Middle frontal gyrus (tissue), 1 donor: ENCODE results near the gene TRIP12.
"Not testable (repeated sequence)": the region's sequence is repeated elsewhere in the genome, so short reads cannot be mapped to it uniquely, and the experiment has no call there.

ENCODE experiments used
- DNase-seq: peaks from one replicate; pipeline ENCODE4 v3.0.0-alpha.2; 2015; ENCODE audit warnings: low spot score; ENCODE audit errors: extremely low spot score

TRIP12 gene

DNA sequence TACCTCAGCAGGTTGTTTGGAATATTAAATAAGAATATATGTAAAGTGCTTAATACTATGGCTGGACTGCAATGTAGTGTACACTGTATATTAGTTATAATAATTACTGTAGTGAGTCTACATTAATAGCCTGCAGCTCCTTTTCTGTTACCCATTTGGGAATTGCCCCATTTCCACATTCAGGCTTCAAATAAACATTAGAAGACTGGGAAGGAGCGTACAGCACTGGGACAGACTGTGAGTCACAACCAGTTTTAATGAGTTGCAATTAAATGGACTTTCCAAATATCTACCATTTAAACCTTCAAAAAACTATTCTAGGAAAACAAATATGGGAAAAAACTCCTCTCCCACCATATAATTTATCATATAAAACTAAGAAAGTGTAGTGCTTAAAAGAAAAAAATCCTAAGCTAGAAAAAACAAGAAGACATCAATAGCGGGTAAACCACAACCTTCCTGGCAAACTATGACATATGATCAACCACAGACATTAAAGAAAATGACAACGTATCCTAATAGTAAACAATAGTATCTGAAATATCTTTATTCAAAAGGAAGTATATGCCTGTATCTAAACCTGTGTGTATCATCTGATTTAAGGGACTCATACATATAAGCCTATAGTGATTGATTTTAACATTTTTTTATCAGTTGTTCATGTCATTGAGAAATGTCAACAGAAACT, 86.1 kb downstream of the TRIP12 start:
- no peak for DNase-seq

DNA sequence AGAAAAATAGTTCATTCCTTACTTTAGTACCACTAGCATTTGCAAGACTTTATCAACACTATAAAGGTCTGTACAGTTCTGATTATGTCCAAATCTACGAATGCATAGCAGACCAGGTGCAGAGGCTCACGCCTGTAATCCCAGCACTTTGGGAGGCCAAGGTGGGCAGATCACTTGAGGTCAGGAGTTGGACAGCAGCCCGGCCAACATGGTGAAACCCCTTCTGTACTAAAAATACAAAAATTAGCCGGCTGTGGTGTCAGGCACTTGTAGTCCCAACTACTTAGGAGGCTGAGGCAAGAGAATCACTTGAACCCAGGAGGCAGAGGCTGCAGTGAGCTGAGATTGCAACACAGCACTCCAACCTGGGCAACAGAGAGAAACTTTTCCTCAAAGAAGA, 87.4 kb downstream of the TRIP12 start:
- DNase-seq: not testable (repeated sequence)

DNA sequence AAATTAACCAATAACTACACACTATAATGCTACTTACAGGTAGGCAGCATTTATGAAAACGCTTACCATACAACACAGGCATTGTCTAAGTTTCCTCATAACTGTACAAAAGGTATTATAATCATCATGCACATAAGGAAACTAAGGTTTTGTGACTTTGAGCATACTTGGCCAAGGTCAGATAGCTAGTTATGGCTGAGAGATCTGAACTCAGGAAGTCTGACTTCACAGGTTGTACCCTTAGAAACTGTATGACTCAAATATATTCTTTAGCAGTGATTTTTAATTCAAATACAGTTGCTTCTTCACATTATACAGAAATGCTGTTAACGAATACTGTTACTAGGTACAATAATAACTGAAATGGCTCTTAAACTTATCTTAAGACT, 89.3 kb downstream of the TRIP12 start:
- DNase-seq: no peak

DNA sequence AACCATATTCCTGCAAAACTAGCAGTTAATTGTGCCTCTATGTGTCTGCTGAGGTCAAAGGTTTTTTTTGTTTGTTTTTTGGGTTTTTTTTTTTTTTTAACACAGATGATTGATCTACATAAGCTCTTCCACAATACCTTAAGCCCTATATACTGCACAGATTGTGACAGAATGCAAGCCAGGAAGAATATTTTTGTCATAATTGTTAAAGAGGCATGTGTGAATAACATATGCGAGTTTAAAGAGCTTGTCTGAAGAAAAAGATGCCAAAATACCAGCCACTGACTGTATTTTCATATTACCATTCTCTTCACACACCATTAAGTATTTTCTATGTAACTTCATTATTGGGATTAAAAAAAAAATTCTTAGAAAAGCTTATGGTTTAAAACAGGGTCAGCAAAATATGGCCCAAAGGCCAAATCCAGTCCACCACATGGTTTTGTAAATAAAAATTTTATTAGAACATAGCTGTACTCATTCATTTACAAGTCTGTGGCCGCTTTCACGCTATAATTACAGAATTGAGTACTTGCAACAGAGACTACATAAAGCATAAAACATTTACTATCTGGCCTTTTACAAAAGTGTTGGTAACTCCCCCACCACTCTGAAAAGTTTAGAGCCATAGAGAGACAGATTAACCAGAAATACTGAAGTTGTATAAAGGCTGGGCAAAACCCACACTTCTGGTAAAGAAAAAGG, 89.9 kb downstream of the TRIP12 start:
- DNase-seq: no peak

DNA sequence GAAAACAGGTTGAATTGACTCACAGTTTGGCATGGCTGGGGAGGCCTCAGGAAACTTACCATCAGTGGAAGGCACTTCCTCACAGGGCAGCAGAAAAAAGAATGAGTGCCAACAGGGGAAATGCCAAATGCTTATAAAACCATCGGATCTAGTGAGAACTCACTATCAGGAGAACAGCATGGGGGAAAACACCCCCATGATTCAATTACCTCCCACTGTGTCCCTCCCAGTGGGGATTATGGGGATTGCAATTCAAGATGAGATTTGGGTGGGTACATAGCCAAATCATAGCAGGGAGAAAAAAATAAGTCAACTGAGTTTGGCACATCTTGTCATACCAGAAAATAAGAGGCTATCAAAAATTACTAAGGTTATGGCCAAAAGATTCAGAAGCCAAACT, 96.3 kb downstream of the TRIP12 start:
- no peak for DNase-seq

DNA sequence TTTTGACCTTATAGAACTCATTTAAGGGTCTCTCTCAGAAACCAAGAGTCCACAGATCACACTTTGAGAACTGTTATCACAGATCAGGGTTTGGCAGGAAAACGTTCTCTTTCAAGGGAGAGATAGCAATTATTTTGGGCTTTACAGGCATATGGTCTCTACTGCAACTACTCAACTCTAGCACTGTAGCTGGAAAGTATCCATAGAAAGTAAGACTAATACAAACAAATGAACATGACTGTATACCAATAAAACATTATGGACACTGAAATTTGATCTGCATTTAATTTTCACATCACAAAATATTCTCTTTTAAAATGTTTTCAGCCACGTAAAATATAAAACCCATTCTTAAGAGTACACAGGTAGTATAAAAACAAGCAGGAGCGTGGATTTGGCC, 100.5 kb downstream of the TRIP12 start:
- DNase-seq: no peak

DNA sequence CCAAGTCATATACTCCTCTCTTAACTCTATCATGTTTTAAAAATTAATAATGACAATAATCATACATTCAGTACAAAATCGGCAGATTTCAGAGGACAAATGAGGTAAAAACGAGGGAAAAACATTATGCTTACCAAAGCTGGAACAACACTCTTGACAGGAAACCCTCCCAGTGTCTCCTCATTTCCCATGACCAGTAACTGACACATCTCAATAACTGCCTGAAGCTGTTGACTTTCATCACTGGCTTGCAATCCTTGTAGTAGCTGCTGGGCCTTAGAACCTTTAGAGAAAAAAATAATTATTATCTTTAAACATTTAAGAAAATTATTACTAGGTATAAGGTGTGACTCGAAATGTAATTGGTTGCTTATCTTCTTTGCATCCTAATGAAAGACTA, 103.6 kb downstream of the TRIP12 start:
- no peak for DNase-seq

DNA sequence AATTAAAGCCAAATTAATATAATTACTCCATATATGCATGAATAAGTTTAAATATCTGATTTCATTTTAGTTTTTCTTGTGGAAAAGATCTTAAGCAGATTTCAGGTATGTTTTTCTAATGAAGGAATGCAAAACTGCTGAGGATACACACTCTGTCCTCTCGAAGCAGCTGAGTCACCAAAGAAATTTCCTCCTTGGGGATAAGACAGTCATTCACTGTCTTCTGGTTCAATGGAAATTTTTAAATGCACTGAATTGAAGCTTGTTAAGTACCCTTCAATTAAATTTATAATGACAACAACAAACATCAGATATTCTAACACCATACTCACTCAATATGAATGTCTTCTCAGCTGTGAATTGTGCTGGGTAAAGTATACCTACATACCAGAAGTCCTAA, 106.0 kb downstream of the TRIP12 start:
- DNase-seq: no peak

DNA sequence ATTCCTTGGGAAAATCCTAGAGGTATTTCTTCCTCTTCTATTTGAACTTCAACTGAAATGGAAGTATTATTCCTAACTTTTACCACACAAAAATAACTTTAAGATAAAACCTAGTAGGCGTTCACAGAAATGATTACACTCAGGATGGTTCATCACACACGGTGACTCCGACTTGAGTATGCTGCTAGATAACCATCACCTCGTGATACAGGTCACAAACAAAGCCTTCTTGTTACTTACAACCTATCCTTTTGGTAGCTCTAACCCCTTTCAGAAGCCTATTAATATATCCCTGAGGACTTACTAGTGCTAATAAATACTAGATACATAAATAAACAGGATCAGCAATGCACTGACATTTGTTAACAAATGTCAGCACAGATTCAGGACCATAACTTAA, 106.5 kb downstream of the TRIP12 start:
- no peak for DNase-seq

DNA sequence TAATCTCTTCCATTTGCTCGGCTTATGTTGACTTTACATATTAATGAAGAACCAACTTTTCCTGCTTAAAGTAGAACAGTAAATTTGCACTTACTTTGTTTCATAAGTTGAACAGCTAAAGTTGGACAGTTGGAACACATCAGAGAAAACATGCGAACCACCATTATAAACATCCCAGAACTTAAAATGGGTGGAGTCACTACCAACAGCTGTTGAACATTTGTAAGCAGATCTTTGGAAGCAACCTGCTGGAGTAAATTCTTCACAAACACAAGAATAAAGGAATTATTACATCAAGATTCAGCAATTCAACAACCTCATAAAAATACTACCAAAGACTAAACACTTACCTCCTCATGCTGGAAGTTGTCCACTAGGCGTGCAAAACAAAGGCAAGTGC, 111.0 kb downstream of the TRIP12 start:
- DNase-seq: no peak

DNA sequence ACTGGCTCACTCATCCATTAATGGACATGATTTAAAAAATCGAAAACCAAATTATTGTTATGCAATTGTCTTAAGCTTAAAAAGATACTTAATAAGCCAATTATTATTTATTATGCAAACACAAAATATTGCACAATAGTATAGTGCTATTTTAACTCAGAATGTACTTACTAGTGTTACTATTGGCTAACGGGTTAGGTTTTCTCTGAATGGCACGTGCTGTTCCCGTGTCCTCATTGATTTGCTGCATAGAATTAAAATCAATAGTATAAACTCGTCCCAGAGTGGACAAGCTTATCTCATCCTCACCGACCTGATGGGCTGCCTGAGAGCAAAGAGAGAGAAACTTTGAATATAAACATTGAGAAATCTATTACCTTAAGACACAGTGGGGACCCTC, 116.2 kb downstream of the TRIP12 start:
- DNase-seq: no peak

DNA sequence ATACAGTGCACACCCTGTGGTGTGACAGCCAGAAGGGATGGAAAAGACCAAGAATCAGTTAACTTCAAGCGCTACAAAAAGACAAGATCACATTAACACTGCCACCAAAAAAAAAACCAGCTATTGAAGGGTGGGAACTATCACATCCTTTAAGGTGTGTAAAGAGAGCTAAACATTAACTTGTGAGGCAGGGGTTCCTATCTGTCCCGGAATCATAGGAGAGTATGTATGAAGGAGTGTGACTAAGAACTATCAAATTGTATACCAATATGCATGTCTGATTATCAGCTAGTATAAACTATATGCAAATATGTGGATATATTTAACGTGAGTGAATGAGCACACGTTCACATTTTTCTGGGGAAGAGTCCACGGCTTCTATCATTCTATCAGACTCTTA, 119.0 kb downstream of the TRIP12 start:
- DNase-seq: no peak

DNA sequence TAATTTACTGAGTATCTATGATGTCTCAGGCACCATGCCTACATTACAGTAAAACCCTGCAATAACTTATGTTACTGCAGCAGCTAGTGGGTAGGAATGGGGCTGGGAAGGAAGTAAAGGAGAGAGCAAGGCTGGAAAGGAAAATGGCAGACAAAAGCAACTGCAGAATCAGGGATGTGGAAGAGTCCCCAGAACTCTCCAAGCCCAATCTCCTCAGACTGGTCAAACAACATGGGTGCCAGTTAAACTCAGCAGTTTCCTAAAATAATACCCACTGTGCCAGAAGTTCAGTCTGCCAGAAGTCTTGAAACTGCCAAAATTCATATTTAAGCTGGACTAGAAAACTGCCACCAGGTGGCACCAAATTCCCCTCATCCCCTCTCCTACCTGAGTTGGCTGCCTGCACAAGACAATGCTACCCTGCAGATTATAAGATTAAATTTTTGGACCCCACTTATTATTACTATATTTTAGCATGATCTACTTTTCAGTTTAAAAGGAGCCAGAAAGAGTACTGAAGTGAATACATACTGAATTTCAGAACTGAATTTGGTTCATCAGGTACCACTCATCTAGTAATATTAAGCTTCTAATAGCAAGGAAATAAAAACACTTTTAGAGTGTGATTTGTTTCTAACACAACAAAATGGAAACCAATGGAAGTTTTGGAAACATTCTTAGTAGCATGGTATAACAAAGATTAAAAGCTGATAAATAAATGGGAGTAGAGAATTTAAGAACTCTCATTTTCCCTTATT, 120.6 kb downstream of the TRIP12 start:
- DNase-seq: peak; percentile 51

DNA sequence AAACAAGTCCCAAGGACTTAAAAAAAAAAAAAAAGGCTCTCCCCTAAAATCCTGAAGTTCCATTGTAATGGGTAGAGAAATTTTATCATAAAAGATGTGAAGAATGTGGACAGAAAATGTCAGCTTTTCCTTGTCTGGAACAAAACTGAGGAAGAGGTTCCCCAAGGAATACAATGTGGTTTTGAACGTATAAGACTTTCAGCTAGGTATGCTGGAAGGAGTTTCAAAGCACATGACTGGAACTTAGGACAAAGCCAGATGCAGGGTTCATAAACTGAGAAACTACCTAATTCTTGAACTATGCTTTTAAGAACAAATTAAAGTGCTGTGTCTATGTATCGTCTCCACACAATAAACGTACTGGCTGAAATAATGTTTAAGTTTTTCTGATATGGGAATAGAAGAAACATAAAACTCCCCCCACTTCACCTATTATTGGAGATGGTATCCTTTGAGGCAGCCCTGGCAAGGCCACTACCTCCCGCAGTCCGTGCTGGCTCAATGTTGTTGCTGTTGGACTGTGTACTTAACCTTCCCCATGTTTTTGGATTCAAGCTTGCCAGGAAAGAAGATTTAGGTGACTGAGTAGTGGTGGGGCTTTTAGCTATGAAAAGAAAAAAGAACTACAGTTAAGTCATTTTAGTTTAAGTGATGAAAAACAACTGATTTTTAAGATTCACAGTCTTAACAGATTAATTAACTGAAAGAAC, 123.2 kb downstream of the TRIP12 start:
- no peak for DNase-seq

DNA sequence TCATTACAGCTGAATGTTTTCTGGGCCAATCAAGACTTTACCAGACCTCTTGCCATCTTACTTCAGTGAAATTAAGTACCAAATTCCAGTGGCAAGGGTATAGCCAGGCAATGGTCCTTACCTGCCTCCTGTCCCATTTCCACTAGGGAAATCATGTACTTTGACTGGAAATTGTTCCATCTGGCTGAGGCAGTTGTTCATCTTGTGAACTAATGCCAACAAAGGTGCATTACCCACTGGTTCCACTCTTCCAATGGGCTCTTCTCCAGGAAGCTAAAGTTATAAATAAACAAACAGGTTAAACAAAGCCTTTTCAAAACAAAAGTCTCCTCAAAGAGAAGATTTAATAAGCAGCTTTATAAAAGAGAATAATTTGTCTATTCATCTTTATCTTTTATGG, 126.8 kb downstream of the TRIP12 start:
- no peak for DNase-seq

DNA sequence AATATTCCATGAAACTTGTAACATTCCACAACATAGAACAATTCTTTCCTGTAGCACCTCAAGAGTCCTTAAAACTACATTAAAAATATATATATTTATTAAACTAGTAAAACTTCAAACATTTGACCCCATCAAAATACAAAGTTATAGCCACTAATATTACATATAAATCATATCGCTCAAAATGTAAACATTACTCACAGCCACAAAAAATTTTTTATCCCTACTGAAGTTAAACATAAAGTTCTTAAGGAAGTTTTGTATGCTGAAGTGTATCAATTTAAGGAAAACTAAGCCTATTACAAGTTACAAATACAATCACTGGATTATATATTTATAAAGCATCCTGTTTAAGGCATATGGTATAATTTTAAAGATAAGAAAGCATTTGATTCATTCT, 127.2 kb downstream of the TRIP12 start:
- no peak for DNase-seq

DNA sequence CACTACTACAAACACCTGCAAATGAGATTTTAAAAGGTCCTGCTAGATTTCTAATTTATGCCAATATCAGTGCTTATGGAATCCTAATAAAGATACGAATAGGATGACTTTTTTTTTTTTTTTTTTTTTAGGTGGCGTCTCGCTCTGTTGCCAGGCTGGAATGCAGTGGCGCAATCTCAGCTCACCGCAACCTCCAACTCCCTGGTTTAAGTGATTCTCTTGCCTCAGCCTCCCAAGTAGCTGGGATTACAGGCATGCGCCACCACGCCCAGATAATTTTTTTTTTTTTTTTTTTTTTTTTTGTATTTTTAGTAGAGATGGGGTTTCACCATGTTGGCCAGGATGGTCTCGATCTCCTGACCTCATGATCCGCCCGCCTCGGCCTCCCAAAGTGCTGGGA, 135.5 kb downstream of the TRIP12 start:
- not testable (repeated sequence) for DNase-seq

DNA sequence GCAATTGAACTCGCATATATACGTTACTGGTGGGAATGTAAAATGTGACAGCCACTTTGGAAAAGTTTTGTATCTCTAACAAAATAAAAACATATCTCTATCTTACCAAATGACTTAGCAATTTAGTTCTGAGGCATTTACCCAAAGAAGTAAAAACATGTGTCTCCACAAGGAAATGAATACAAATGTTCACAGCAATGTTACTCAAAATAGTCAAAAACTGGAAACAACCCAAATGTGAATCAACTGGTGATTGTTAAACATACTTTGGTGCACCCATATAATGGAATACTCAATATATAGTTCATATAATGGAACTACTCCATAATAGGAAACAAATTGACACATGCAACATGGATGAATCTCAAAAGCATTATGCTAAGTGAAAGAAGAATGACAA, 137.0 kb downstream of the TRIP12 start:
- no peak for DNase-seq

DNA sequence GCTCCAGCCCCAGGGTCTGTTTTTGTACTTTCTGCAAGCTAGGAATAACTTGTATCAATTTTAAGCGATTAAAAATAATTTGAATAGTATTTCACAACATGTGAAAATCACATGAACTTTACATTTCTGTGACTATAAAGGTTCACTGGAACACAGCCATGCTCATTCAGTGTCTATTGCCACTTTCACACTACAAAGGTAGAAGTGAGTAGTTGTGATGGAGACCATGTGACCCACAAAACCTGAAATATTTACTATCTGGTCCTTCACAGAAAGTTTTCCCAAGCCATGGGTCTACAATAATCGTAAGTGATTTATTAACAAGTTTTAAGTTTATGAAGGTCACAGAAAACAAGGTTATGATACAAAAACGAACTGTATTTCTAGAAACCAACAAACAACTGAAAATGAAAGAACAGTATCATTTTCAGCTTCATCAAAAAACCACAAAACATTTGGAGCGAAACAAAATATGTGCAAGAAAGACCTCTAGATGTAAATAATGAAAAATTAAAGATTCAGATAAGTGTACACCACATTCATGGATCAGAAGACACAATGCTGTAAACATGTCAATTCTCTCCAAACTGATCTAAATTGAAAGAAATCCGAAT, 138.6 kb downstream of the TRIP12 start:
- no peak for DNase-seq

DNA sequence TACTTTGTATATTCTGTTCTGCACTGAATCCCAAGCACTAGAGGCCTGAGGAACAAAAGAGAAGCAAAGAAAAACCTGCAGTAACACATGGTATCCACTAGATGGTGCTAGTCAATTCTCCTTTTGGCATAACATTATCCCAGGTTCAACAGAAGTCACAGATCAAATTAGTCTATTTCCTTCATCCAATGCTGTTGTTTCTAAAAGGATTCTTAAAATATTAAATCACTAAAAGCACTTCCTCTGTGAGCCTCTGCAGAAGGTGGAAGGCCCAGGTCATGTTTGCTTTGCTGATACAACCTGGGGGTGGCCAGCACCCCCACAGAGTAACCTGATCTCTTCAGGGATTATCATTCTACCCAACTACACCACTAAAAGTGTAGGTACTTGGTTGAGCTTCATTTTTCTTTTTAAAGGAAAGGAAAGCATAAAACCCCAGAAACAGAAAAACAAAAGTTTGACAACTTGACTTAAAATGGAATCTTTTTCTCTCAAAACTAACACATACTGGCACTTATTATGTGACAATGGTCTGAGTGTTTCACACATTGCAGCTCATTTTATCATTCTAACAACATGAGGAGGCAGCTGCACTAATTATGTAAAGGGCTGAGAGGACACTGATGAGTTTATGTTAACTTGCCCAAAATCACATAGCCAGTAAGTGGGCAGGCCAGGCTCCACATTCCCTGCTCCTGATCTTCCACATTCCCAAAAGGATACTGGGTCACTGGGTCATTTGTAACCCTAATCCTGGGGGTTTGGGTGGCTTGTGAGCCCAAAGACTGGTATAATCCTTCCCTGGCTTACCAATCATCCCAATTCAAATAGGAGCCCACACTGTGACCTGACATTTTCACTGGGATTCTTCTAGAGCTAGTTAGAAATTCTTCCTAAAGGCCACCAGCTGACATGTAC, 140.7 kb downstream of the TRIP12 start:
- DNase-seq: peak; percentile 29
